Measurements from ENCODE around the gene PCDHGB3.
"Not testable (repeated sequence)": the region's sequence is repeated elsewhere in the genome, so short reads cannot be mapped to it uniquely, and the experiment has no call there.

The PCDHGB3 gene

DNA sequence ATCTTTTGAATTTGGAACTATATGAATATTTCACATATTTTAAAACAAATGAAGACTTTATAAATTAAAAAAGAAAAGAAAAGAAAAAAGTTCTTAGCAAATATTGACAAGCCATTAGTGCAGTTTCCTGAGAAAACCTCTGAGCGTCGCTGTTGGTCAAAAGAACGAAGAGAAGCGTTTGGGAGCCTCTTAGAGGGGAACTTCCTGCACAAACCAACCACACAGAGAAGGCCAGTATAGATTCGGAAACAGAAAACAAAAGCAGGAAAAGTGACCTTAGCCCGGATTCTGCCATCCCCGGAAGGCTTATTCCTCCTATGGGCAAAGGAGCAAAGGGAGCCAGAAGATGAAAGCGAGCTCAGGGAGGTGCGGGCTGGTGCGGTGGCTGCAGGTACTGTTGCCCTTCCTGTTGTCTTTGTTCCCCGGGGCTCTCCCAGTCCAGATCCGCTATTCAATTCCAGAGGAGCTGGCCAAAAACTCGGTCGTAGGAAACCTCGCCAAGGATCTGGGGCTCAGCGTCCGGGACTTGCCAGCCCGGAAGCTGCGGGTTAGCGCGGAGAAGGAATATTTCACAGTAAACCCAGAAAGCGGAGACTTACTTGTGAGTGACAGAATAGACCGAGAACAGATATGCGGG, 10.1 kb upstream of the PCDHGB3 start, which contains the start of gene PCDHGB2:
Gene PCDHGB2 (plus strand): TSS at position 205 of the 637 bp plus-strand sequence. CDS start 142 bp downstream, at position 347.
- DNase-seq (ENCODE audit: low spot score): peak; percentile 67

DNA sequence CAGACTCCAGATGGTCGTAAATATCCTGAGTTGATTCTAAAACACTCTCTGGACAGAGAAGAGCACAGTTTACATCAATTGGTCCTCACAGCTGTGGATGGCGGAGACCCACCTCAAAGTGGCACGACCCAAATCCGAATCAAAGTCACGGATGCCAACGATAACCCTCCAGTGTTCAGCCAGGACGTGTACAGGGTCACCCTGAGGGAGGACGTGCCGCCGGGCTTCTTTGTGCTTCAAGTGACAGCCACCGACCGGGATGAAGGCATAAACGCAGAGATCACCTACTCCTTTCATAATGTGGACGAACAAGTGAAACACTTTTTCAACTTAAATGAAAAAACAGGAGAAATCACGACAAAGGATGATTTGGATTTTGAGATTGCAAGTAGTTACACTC, 9.4 kb upstream of the PCDHGB3 start:
- no peak for DNase-seq (ENCODE audit: low spot score)

DNA sequence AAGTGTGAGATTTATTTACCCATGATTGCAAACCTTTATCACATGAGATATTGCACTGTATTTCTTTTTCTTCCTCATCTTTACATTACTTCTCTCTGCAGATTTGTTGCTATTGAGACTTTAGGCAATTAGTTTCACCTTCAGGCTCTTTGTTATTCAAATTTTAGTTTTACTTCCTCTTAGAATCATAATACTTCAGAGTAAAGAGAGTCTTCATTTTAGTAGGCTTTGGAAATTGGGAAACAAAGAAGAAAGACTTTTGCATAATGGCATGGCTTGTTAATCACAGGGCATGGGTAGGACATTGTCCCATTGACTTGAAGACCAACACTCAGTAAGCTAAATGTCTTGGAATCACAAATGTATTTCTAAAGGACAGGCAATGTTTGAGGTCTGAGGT, 7.3 kb upstream of the PCDHGB3 start:
- no peak for DNase-seq (ENCODE audit: low spot score)

DNA sequence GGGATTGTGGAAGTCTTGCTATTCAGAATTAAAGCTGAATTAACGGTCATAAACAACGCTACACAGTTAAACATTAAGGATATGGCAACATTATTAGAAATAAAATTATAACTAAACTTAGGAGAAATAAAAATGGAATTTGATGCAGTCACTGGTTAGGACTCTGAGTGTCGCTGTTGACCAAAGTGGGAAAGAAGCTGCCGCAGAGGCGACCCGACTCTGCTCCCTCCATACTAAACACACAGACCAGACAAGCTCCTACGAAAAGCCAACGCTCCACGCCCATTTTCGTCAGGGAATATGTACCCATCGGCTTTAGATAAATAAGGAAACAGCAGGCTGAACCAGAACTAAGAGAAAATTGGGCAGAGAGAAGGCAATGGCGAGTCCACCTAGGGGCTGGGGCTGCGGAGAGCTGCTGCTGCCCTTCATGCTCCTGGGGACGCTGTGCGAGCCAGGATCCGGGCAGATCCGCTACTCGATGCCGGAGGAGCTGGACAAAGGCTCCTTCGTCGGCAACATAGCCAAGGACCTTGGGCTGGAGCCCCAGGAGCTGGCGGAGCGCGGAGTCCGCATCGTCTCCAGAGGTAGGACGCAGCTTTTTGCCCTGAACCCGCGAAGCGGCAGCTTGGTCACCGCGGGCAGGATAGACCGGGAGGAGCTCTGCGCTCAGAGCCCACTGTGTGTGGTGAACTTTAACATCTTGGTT, 5.9 kb upstream of the PCDHGB3 start, which contains the start of gene PCDHGA5:
Gene PCDHGA5 (plus strand): TSS at position 211 of the 709 bp plus-strand sequence. CDS start 169 bp downstream, at position 380.
- DNase-seq (ENCODE audit: low spot score): peak; percentile 44

DNA sequence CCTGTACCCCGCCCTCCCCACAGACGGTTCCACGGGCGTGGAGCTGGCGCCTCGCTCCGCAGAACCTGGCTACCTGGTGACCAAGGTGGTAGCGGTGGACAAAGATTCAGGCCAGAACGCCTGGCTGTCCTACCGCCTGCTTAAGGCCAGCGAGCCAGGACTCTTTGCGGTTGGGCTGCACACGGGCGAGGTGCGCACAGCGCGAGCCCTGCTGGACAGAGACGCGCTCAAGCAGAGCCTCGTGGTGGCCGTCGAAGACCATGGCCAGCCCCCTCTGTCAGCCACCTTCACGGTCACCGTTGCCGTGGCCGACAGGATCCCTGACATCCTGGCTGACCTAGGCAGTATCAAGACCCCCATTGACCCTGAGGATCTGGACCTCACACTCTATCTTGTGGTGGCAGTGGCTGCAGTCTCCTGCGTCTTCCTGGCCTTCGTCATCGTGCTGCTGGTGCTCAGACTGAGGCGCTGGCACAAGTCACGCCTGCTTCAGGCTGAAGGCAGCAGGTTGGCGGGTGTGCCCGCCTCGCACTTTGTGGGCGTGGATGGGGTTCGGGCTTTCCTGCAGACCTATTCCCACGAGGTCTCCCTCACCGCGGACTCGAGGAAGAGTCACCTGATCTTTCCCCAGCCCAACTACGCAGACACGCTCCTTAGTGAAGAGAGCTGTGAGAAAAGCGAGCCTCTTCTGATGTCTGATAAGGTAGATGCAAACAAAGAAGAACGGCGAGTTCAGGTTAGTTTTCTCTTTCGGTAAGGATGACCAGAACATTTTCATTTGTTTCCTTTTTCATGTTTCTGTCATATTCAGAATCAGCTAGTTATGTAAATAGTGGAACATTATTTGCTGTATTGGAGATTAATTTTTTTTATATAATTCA, 3.8 kb upstream of the PCDHGB3 start:
- no peak for DNase-seq (ENCODE audit: low spot score)

DNA sequence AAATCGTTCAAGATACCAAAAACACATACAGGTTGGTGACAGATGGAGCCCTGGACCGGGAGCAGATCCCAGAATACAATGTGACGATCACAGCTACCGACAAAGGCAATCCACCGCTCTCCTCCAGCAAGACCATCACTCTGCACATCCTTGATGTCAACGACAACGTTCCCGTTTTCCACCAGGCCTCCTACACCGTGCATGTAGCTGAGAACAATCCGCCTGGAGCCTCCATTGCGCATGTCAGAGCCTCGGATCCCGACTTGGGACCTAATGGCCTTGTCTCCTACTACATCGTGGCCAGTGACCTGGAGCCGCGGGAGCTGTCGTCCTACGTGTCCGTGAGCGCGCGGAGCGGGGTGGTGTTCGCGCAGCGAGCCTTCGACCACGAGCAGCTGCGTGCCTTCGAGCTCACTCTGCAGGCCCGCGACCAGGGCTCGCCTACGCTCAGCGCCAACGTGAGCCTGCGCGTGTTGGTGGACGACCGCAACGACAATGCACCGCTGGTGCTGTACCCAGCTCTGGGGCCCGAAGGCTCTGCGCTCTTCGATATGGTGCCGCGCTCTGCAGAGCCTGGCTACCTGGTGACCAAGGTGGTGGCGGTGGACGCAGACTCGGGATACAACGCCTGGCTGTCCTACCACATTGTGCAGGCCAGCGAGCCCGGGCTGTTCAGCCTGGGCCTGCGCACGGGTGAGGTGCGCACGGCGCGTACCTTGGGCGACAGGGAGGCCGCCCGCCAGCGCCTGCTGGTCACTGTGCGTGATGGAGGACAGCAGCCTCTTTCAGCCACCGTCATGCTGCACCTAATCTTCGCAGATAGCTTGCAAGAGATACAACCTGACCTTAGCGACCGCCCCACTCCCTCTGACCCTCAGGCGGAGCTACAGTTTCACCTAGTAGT, 1.8 kb downstream of the PCDHGB3 start:
- no peak for DNase-seq (ENCODE audit: low spot score)

DNA sequence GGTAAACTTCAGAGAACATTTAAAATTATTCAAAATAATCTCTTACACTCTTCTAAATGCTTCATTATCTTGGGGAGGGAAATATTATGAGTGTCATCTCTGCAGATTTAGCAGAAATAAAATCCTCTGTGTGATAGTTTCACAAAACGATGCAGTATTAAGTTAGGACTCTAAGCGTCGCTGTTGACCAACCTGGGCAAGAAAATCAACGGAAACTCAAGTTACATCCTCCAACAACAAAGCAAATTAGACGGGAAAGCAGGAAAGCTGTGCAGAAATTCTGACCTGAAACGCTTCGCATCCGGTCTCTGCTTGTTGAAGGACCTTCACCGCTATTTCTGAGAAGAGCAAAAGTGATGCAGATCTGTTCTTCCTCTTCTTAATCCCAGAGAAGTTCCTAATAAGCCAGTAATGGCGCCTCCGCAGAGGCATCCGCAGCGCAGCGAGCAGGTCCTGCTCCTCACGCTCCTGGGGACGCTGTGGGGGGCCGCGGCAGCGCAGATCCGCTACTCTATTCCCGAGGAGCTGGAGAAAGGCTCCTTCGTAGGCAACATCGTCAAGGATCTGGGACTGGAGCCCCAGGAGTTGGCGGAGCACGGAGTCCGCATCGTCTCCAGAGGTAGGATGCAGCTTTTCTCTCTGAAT, 3.8 kb downstream of the PCDHGB3 start, which contains the start of gene PCDHGA6:
Gene PCDHGA6 (plus strand): TSS at position 219 of the 645 bp plus-strand sequence. CDS start 193 bp downstream, at position 412.
- DNase-seq (ENCODE audit: low spot score): peak; percentile 50

DNA sequence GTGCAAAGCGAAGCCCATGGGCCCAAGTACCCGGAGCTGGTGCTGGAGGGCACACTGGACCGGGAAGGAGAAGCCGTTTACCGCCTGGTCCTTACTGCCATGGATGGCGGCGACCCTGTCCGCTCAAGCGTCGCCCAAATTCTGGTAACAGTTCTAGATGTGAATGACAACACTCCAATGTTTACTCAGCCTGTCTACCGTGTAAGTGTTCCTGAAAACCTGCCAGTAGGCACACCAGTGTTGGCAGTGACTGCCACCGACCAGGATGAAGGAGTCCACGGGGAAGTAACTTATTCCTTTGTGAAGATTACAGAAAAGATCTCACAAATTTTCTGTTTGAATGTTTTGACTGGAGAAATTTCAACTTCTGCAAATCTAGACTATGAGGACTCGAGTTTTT, 4.6 kb downstream of the PCDHGB3 start:
- DNase-seq (ENCODE audit: low spot score): no peak

DNA sequence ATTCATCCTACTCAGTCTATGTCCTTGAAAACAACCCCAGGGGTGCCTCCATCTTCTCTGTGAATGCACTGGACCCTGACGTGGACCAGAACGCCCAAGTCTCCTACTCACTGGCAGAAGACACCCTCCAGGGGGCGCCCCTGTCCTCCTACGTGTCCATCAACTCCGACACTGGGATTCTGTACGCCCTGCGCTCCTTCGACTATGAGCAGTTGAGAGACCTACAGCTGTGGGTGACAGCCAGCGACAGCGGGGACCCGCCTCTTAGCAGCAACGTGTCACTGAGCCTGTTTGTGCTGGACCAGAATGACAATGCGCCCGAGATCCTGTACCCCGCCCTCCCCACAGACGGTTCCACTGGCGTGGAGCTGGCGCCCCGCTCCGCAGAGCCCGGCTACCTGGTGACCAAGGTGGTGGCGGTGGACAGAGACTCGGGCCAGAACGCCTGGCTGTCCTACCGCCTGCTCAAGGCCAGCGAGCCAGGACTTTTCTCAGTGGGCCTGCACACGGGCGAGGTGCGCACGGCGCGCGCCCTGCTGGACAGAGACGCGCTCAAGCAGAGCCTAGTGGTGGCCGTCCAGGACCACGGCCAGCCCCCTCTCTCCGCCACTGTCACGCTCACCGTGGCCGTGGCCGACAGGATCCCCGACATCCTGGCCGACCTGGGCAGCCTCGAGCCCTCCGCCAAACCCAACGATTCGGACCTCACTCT, 5.6 kb downstream of the PCDHGB3 start:
- DNase-seq (ENCODE audit: low spot score): not testable (repeated sequence)

DNA sequence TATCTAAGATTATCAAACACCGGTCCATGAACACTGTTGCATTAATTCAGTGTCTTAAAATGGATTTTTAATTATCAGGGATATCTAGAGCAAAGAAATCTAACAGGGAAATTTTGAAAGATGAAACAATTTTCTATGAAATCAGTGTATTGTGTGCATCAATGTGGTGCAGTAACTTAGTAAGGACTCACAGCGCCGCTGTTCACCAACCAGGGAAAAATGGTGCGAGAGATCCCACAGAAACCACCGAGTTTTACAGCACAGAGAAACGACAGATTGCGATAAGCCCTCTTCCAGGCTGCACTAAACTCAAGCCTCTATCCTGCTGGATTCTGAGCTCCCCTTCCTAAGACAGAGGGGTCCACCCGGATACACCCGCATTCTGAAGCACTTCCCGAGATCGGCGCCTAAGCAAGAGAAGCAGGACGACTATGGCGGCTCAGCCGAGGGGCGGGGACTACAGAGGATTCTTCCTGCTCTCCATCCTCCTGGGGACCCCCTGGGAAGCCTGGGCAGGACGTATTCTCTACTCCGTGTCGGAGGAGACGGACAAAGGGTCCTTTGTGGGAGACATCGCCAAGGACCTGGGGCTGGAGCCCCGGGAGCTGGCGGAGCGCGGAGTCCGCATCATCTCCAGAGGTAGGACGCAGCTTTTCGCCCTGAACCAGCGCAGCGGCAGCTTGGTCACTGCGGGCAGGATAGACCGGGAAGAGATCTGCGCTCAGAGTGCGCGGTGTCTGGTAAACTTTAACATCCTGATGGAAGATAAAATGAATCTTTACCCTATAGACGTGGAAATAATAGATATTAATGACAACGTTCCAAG, 12.6 kb downstream of the PCDHGB3 start, which contains the start of gene PCDHGA7:
Gene PCDHGA7 (plus strand): TSS at position 274 of the 826 bp plus-strand sequence. CDS start 158 bp downstream, at position 432.
- peak; percentile 55 for DNase-seq (ENCODE audit: low spot score)

DNA sequence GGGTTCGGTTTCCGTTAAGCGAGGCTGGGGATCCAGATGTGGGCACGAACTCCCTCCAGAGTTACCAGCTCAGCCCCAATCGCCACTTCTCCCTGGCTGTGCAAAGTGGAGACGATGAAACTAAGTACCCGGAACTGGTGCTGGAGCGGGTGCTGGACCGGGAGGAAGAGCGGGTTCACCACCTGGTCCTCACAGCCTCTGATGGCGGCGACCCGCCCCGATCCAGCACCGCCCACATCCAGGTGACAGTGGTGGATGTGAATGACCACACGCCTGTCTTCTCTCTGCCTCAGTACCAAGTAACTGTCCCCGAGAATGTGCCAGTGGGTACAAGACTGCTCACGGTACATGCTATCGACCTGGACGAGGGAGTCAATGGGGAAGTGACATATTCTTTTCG, 13.3 kb downstream of the PCDHGB3 start:
- DNase-seq (ENCODE audit: low spot score): no peak

DNA sequence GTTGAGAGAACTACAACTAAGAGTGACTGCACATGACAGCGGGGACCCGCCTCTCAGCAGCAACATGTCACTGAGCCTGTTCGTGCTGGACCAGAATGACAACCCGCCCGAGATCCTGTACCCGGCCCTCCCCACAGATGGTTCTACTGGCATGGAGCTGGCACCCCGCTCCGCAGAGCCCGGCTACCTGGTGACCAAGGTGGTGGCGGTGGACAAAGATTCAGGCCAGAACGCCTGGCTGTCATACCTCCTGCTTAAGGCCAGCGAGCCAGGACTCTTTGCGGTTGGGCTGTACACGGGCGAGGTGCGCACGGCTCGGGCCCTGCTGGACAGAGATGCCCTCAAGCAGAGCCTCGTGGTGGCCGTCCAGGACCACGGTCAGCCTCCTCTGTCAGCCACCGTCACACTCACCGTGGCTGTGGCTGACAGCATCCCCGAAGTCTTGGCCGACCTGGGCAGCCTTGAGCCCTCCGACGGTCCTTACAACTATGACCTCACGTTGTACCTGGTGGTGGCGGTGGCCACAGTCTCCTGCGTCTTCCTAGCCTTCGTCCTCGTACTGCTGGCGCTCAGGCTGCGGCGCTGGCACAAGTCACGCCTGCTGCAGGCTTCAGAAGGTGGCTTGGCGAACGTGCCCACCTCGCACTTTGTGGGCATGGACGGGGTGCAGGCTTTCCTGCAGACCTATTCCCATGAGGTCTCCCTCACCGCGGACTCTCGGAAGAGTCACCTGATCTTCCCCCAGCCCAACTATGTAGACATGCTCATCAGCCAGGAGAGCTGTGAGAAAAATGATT, 14.6 kb downstream of the PCDHGB3 start:
- DNase-seq (ENCODE audit: low spot score): no peak

DNA sequence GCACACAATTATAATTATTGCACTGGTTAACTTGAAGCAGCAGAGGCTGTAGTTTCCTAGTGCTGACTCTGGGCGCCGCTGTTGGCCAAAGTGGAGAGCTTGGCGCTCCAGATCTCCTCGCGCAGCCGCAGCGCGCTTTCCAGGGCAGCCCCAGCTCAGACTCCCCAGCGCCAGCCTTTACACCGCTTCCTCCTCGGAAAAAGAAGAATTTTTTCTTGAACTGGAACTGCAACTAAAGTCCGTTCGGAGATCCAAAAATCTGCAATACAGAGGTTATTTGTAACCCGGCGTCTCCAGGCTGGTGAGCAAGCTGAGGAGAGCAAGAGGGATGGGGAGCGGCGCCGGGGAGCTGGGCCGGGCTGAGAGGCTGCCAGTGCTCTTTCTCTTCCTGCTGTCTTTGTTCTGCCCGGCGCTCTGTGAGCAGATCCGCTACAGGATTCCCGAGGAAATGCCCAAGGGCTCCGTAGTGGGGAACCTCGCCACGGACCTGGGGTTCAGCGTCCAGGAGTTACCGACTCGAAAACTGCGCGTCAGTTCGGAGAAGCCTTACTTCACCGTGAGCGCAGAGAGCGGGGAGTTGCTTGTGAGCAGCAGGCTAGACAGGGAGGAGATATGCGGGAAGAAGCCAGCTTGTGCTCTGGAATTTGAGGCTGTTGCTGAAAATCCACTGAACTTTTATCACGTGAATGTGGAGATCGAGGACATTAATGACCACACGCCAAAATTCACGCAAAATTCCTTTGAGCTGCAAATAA, 17.7 kb downstream of the PCDHGB3 start, which contains the start of gene PCDHGB4:
Gene PCDHGB4 (plus strand): TSS at position 142 of the 755 bp plus-strand sequence. CDS start 187 bp downstream, at position 329.
- peak; percentile 31 for DNase-seq (ENCODE audit: low spot score)

DNA sequence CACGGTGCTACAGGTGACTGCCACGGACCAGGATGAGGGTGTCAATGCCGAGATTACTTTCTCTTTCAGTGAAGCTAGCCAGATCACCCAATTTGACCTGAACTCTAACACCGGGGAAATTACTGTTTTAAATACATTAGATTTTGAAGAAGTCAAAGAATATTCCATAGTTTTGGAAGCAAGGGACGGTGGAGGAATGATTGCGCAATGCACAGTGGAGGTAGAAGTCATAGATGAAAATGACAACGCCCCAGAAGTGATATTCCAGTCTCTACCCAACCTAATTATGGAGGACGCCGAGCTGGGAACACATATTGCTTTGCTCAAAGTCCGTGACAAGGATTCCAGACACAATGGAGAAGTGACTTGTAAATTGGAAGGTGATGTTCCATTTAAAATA, 18.6 kb downstream of the PCDHGB3 start:
- DNase-seq (ENCODE audit: low spot score): no peak

DNA sequence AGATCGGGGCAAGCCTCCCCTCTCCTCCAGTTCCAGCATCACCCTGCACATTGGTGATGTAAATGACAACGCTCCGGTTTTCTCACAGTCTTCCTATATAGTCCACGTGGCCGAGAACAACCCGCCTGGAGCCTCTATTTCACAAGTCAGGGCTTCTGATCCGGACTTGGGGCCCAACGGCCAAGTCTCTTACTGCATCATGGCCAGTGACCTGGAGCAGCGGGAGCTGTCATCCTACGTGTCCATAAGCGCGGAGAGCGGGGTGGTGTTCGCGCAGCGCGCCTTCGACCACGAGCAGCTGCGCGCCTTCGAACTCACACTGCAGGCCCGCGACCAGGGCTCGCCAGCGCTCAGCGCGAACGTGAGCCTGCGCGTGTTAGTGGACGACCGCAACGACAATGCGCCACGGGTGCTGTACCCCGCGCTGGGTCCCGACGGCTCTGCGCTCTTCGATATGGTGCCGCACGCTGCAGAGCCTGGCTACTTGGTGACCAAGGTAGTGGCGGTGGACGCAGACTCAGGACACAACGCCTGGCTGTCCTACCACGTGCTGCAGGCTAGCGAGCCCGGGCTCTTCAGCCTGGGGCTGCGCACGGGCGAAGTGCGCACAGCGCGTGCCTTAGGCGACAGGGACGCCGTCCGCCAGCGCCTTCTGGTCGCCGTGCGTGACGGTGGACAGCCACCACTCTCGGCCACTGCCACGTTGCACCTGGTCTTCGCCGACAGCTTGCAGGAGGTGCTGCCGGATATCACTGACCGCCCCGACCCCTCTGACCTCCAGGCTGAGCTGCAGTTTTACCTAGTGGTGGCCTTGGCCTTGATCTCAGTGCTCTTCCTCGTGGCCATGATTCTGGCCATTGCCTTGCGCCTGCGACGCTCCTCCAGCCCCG, 19.4 kb downstream of the PCDHGB3 start:
- no peak for DNase-seq (ENCODE audit: low spot score)
